ENCODE data around the gene SLN.

SLN gene

DNA sequence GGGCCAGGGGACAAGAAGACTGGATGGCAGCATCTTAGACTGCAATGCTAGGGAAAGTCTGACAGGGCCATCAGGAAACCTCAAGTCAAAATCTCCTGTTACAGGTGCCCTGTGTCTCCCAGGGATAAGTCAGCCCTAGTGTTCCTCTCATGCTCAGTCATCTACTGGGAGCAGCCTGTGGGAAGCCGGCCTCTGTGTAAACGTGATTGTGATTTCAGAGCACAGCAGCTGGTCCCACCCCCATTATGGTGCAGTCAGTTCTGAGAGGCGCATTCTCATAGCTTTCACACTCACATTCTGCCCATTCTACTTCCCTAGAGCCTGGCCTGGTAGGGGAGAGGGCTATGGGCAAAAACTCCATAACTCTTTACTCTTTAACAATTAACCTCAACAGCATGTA, 7.2 kb upstream of the SLN start:
- no peak for DNase-seq

DNA sequence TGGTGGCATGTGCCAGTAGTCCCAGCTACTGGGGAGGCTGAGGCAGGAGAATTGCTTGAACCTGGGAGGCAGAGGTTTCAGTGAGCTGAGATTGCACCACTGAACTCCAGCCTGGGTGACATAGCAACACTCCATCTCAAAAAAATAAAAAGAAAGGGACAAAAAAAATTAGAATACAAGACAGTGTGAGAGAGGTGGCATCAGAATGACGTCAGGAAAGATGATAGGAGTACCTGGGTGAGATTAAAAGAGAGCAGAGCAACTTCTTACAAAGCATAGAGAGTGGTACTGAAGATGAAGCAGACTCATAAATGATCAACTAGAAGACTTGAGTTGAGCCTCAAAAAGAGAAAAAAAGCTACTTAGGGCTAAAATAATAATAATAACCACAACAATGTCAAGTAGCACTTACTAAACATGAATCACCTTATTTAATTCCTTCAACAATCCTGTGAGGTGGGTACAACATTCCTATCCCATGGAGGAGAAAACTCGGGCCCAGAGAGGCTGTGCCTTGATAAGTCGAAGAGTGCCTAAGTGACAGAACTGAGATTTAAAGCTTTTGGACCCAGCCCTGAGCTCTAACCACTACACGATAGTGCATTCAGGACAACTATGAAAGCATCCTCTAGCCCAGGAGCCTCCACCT, 5.2 kb upstream of the SLN start:
- DNase-seq, result no peak

DNA sequence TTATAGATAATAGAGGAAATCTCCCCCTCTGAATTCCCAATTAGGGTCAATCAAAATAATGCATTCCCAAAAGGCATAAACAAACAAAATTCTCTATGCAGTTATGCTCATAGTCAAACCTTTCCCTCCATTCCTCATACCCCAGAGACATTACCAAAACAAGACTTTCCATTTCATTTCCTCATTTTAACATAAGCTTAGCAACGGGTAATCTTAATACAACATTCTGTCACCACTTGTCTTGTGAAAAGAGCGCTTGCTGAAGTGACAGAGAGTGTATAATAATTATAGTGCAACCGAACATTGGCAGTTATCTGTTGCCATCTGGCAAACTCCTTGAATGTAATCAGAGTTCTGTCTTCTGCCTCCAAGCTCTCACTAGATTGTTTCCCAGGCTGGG, 1.2 kb upstream of the SLN start:
- no peak for DNase-seq

DNA sequence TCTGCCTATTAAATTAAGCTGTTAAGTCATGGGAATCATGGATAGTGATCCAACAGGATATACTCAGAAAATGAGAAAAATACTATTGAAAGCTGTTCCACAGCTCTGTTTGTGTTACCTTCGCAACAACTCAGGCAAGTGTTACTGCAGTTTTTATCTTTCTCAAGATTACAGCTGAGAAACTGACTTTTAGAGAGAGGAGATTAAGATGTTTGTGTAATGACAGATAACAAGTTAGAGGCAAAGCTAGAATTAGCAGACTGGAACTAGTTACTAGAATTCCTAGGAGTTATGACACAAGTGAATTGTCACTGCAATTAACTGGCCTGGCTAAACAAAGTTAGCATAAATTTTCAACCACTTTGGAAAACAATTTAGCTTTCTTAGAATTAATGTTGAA, 1.6 kb downstream of the SLN start:
- DNase-seq, result no peak

DNA sequence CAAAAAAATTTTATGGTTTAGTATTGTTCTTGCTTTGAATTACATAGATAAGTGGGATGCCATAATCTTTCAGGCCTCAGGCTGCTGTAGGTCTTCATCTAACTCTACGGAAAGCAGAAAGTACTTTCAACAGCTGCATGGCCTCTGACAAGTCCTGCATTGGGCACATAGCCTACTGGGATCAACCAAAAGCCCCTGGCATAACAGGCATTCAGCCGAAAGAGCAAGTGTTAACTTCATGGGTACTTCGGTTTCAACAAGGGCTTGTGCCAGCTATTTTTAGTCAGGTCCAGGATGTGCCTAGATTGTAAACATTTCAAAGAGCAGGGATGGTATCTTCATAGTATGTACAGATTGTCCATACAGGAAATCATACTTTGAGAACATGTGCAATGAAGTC, 3.1 kb downstream of the SLN start:
- DNase-seq, result no peak

DNA sequence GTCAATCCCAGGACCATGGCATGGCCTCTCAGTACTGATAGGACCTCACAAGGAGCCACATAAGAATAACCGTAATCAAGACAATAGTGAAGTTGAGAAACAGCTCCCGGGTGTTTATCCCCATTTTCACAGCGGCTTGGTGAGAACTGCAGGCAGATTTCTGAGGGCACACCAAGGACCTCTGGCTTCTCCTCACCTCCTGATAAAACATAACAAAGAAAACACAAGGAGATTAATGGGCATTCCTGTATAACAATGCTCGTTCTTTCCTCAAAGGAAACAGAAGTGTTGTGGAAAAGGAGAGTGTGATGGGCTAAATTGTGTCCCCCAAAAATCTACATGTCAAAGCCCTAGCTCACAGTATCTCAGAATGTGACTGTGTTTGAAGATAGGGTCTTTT, 4.0 kb downstream of the SLN start:
- DNase-seq, result no peak

DNA sequence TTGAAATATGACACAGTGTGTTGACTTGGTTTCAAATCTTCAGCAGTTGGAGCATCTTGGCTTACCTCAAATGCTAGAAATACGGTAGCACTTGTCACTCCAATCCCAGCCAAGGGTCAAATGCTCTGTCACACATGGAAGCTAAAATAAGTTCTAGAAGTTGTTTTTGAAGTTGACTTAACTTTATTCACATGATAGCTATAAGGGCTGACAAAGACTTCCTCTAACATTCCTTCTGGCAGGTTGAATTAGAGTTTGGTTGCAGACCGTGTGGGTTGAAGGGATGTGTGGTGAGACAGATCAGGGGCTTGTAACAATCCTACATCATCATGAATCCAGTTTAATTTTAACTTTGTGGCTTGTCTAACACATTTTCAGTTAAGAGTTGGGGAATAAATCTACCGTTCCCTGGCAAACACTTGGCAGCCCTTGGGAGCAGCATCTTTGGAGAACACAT, 4.6 kb downstream of the SLN start:
- no peak for DNase-seq

DNA sequence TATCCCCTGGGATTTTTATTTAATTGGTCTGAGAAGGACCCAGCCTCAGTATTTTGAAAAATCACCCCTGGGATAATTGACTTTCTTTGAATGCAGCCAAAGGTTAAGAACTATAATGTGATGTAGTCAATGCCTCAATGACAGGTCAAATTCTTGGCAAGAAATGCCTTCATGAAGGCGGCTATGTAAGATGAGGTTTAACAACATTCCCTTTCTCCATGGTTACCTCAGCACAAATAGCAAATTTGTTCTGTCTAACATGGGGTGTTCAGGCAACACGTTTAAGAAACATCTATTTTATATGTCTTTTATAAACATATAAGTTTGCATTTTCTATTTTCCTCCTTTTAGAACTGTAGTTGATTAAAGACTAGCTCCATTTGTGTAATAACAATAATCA, 5.3 kb downstream of the SLN start:
- DNase-seq, result no peak

DNA sequence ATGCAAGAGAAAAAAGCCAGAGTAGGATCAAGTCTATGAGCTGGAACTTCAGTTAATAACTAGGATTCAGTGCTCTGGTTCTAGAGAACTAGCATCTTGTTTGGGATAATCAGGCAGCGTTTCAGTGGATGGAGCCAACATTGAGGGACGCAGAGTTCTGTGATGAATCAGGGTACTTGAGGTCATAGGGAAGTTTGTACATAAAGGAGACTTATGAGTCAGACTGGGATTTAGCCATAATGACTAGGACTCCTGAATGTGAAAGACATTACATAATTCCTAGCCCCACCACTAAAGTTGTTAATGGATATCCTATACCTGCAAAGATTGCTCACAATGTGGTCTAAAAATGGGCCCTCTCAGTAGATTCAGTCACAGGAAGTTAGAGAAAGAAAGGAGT, 6.8 kb downstream of the SLN start:
- no peak for DNase-seq

DNA sequence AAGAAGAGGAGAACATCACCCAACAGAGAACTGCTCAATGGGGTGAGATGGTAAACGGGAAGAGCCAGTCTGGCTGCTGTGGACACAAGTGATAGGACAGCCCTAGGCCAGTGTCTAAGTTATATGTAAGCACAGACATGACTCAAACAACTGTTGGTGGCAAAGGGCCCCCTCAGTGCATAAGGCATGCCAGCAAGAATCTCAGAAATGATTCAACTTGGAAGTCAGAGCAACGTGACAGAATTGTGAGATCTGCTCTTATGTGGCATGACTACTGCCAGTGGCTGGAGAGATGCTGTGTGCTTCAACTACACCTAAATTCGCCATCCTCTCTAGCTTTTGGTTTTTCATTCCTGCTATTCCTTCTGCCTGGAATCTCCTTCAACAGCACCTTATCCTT, 7.4 kb downstream of the SLN start:
- DNase-seq, result no peak

DNA sequence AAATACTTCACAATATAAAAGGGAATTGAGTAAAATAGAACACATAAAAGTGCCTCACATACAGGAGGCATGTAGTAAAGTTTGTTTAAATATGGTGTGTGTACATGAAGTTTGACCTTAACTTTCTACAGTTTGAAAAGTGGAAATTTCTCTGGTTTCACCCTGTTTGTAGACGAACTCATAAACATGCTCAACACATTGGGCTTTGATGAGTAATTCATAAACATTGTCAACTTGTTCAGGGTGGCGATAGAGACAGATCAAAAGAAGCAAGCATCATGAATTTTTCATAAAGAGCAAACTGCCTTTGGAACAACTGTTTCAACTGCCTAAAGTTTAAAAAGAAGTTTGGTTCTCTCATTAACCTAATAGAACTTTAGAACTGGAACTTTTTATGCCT, 9.1 kb downstream of the SLN start:
- no peak for DNase-seq

DNA sequence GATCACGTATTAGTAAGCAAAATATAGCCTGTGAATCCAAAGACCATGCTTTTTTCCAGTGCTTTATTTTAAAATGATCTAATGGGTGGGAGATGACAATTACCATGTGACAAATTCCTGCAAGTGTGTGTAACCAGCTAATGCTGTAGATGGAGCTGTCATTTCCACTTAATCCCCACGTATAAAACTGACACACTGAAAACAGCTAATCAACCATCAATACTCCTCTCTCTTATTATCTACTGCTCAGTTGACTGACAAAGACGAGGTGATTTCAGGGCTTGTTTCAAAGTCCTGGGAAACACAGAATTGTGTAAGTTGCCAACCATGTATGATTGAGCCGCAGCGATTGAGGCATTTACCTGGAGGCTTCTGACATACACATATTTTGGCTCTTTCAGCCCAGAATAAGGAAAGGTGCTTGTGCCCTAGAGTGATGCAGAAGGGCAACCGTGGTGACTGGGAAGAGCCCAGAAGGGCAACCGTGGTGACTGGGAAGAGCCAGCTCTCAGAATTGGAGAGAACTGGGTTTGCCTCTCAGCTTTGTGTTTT, 9.7 kb downstream of the SLN start:
- no peak for DNase-seq

DNA sequence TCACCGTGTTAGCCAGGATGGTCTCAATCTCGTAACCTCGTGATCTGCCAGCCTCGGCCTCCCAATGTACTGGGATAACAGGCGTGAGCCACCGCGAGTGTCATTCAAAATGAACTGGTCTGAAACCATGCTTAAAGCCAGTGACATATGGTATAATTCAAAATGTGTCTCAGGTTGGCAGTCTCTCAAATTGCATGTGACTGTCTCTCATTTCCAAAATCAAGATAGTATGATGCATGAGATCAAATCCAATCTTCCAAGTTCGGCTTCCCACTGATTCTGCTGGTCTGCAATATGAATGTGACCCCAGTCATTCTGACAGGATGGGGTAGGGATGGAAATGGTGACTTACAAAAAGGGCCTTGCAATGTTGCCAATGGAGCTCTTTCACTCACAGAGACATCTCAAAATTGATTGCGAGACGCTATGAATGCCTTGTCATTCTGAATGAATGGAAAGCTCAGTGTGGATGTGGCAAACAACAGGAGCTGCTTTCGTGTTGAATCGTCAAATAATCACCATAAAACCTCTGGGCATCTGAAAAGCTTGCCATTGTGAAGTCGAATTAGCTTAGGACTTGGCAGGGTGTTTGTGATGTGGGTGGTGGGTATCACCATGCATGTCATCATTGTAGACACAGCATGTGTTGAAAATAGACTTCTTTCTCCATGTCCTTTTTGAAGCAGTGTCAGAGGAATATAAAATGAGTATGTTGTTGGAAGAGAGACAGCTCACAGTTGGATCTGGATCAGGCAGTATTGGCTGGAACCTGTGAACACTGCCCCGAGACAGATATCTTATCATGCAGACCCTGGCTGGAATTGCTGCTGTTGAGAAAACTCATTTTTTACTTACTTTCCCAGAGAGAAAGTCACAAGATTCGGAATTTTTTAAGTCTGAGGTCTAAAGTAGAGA, 12.2 kb downstream of the SLN start:
- no peak for DNase-seq

DNA sequence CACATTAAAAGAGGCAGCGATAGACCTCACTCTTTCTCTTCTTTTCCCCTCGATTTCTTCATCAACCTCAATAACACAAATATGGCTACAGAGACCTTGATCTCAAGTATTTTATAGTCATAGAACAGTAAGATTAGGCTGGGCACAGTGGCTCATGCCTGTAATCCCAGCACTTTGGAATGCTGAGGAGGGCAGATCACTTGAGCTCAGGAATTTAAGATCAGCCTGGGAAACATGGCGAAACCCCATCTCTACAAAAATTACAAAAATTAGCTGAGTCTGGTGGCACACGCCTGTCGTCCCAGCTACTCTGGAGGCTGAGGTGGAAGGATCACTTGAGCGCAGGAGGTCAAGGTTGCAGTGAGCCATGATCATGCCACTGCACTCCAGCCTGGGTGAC, 14.6 kb downstream of the SLN start:
- no peak for DNase-seq

DNA sequence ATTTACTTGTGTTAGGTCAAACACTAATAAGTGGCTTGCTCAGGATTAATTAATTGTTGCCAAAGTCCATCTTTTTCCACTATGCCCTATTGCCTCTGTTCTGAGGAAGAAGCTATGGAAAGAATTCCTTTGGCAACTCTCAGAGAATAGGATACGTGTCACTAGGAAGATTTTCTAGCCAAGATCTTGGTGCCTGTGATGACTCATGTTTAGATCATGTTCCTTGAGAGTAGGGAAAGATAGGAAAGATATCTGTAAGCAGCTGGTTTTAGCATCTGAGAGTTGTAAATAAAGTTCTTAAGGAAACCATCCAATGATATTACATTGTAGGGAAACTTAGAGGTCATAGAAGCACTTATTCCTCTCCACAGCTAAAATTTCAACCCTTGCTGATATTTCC, 15.7 kb downstream of the SLN start:
- DNase-seq, result no peak

DNA sequence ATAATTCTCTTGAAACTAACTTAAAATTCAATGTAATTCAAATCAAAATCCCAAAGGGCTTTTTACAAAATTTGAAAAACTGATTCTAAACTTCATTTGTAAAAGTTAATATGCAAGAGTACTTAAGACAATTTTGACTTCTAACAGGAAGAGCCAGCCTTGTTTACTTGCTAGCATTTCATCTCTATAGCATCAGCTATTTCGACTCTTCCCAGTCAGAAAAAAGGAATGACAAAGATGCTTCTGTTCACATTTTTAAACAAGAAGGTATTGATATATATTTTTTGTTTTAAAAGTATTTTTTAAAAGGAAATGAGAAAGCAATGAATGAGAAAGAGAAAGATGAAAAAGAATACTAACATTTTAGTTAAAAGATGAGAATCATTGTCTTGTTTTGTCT, 16.4 kb downstream of the SLN start:
- no peak for DNase-seq

DNA sequence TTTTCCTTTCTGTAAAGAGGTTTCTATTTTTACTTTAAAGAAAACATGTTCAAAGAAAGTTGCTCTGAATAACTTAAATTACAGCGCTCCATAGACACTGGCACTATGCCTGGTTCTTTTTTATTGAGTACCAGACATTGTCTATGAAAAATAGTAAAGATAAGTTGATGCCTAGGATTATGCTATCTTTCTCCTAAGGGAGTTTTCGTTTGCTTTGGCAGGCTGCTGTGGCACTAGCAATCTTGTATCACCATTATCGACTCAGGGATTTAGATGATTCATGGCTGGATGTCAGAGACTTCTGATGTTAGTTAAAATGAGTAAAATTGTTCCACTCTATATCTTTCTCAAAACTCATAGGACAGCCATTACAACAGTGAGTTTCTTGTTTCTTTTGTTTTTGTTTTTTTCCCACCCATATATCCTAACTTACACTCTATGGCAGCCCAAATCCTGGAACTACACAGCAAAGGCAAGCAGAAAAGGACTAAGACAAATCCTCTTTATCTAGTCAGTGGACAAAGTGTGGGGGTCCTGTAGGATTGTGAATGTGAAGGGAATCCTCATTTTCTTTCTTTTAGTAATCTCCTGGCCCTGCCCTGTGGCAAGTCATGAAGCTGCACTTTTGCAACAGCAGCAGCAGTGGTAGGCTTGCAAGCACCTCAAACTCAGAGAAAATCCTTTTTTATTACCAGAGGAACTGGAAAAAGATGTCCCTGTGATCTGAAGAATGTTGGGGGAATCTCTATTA, 20.7 kb downstream of the SLN start:
- DNase-seq, result no peak

DNA sequence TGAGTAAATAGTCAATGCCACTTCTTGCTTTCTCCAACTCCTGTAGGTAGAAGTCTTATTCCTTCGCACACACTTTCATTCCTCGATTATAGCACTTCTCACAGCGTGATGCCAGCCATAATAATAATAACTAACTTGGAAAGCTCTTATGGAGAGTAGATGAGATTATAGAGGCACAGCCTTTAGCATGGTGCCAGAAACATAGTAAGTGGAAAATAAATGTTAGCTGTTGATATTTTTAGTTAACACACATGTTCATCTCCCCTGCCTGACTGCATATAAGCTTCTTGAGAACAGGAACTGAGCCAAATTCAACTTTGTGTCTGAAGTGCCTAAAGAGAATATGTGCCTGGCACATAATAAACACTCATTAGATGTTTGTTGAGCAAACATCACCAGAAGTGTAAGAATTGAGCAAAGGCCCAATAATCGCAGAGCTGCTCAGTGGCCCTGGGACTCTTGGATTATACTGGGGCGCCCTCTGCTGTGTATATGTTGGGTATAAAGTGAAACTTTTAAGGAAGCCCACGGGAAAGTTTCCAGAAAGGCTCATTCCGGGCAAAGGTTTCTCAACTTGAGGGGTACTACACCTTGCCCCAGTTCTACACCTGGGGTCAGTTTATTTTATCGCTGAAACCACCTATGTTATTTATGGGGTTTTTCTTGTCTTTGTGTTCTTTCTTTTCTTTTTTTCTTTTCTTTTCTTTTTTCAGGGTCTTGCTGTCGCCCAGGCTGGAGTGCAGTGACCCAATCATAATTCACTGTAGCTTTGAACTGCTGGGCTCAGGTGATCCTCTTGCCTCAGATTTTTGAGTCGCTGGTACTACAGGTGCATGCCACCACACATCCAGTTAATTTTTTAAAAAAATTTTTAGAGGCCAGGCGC, 22.3 kb downstream of the SLN start:
- DNase-seq, result peak; percentile 35

DNA sequence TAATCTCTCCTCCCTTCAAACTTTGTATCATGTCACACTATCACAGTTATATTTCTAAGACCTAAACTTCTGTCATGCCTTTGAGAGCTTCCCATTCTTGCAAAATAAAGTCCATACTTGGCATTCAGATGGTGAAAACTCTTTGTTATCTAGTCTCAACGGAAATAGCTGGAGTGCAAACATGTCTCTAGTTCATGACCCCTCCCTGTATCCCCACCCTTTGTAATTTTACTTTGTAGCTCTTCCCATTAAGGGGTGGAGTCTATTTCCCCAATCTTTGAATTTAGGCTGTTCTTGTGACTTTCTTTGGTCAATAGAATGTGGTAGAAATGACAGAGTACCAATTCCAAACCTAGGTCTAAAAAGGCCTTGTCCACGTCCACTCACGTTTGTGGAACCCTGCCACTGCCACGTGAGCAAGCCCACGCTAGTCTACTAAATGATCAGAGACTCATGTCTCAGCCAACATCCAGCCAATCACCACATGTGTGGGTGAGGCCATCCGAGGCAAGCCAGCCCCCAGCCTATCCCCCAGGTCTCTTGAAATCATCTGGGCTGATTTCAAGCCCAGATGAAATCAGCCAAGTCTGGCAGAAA, 23.4 kb downstream of the SLN start:
- DNase-seq, result no peak

DNA sequence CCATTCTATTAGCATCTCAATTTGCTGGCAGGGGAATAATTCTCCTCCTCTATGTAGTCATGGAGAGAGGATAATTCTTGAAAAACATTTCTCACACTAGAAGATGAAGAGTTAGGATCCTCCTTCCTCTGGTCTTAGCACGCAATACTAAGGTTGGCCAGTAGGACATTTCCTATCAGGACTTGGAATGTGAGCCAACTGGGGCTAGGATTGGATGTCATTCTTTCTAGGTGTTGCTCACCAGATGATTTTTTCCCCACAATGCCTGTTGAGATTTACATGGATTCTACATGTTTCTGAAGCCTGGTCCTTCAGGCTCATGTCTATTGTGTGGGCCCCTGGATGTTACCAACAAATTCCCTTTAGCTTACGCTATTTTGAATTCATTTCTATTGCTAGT, 28.0 kb downstream of the SLN start:
- DNase-seq, result no peak

DNA sequence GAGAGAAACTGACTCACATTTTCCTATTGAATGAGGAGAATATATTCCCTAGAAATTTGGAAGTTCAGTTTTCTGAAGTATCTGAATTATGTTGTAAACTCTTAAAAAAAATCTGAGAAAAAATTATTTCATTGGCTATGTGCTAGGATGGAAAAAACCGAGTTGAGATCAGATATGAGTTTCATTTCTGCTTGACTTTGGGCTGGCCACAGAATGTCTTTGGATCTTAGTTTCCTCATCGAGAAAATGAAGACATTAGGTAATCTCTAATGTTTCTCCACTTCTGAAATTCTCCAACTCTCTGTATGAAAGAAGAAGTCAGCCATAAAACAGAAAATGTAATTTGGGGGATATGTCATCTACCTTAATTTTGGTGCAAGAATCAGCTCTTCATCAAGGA, 28.8 kb downstream of the SLN start:
- no peak for DNase-seq

DNA sequence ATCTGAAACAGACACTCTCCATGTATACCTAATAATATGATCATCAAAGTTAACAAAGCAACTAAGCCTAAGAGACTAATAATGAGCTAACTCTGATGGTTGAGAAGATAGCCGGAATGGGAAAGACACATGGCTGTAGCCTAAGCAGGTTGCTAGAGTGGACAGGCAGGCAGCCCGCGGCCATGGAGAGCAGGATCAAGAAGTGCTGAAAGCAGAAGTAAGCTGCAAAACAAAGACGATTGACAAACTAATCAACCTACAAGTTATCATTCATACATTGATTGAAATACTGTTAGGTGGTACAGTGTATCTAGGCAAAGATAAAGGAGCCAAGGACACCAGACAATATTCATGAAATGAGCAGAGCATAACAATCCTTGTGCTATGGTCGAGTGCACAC, 29.3 kb downstream of the SLN start:
- DNase-seq, result no peak
